Measurements from ENCODE around the gene NFE2.
"Not testable (repeated sequence)": the region's sequence is repeated elsewhere in the genome, so short reads cannot be mapped to it uniquely, and the experiment has no call there.

DNA sequence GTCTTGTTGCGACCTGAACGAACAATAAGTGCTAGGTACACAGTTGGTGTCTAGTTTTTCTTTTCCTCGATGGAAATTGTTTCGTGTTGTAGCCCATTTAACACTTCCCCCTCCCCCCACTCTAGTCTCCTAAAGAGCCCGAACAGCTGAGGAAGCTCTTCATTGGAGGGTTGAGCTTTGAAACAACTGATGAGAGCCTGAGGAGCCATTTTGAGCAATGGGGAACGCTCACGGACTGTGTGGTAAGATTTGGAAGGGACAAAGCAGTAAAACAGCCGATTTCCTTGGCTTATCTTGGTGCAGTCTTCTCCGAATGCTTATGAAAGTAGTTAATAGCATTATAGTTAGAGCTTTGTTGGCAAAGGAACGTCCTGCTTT, 19.6 kb downstream of the NFE2 start:
- TF ChIP-seq, protein P1, sequence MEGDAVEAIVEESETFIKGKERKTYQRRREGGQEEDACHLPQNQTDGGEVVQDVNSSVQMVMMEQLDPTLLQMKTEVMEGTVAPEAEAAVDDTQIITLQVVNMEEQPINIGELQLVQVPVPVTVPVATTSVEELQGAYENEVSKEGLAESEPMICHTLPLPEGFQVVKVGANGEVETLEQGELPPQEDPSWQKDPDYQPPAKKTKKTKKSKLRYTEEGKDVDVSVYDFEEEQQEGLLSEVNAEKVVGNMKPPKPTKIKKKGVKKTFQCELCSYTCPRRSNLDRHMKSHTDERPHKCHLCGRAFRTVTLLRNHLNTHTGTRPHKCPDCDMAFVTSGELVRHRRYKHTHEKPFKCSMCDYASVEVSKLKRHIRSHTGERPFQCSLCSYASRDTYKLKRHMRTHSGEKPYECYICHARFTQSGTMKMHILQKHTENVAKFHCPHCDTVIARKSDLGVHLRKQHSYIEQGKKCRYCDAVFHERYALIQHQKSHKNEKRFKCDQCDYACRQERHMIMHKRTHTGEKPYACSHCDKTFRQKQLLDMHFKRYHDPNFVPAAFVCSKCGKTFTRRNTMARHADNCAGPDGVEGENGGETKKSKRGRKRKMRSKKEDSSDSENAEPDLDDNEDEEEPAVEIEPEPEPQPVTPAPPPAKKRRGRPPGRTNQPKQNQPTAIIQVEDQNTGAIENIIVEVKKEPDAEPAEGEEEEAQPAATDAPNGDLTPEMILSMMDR (IDR thresholded peaks at IDR 0.05): not testable (repeated sequence)
- not testable (repeated sequence) for TF ChIP-seq POLR2A, POLR2AphosphoS5 (IDR thresholded peaks at IDR 0.05)
